Naive thymus-derived CD8-positive, alpha-beta T cell (primary cell): Measurements from ENCODE around the gene CSNK2B. TPM values are rescaled to one million over a fixed set of nuclear protein-coding genes. Genes with fewer than 3 reads are reported as not detected.

Experiments used
- ATAC-seq, 2 donors: fragments of 150-1000 bp; cut with Tn5 transposase in 1 of 2; sonication (Bioruptor Pico), chemical (Tn5 transposase) in 1 of 2; 1 replicate in 1 of 2; 2 replicates in 1 of 2; pipeline ENCODE4 v1.10.0; 2021; ENCODE audit warnings: mild to moderate bottlenecking in 2 of 2, moderate library complexity in 2 of 2
- POLR2A ChIA-PET: fragments of 350-600 bp; sonication (Branson Sonifier 250); formaldehyde crosslinking; loops from one replicate; lab custom pipeline; 2021; ENCODE audit warnings: antibody characterized with exemption; lab: Charles Lee
- DNase-seq, 10 donors: peaks; one replicate each; pipeline versions ENCODE4 v3.0.0 to v3.0.0-alpha.2; 2020 to 2022
- H3K27ac Mint-ChIP-seq, 10 donors: one replicate each; pipeline ENCODE4 v1.8.0; 2020 to 2022; ENCODE audit warnings: mild to moderate bottlenecking in 10 of 10, mixed read lengths in 10 of 10, moderate library complexity in 4 of 10, inconsistent platforms in 1 of 10
- H3K27me3 Mint-ChIP-seq, 5 donors: one replicate each; pipeline ENCODE4 v1.8.0; 2021 to 2022; ENCODE audit warnings: mixed read lengths in 5 of 5
- H3K36me3 Mint-ChIP-seq, 3 donors: one replicate each; pipeline ENCODE4 v1.8.0; 2020 to 2022; ENCODE audit warnings: mixed read lengths in 3 of 3, mild to moderate bottlenecking in 2 of 3, inconsistent platforms in 1 of 3
- H3K4me1 Mint-ChIP-seq, 4 donors: one replicate each; pipeline ENCODE4 v1.8.0; 2021 to 2022; ENCODE audit warnings: mixed read lengths in 4 of 4
- H3K4me3 Mint-ChIP-seq, 10 donors: one replicate each; pipeline ENCODE4 v1.8.0; 2020 to 2022; ENCODE audit warnings: mild to moderate bottlenecking in 10 of 10, mixed read lengths in 10 of 10, moderate library complexity in 6 of 10, inconsistent platforms in 1 of 10
- H3K9me3 Mint-ChIP-seq, 9 donors: one replicate each; pipeline ENCODE4 v1.8.0; 2020 to 2022; ENCODE audit warnings: mixed read lengths in 9 of 9, mild to moderate bottlenecking in 3 of 9, inconsistent platforms in 1 of 9, moderate library complexity in 1 of 9
- polyA plus RNA-seq, 3 donors: library from polyadenylated mRNA; unstranded; fragments of 300-500 nt; fragmentation: Illumina TruSeq; gene quantifications; one replicate each; pipeline ENCODE4 v1.2.3, GENCODE V29; 2021
- total RNA-seq, 8 experiments: library from RNA in 2 of 8; stranded (reverse) in 2 of 8; gene quantifications; one replicate each; pipeline ENCODE4 v1.2.3 and lab custom pipeline; 2021 to 2026

The CSNK2B gene
- total and polyA plus RNA-seq, 5 experiments from 2014 or later = 131 to 230 (median 214) TPM

- no peaks in the 10 kb centered on the region for H3K27me3 Mint-ChIP-seq
- H3K27ac Mint-ChIP-seq = peak overlapping the region in 3 of 10 donors; percentile 29 to 71 (median 48)
- H3K36me3 Mint-ChIP-seq = peaks cover 7 to 99% (median 31%) of the 10 kb centered on the region in 3 donors
- peaks cover 2 to 25% (median 11%) of the 10 kb centered on the region in 4 donors for H3K4me1 Mint-ChIP-seq
- DNase-seq (no peak), ATAC-seq (no peak)
- no peaks in the 10 kb centered on the region for H3K9me3 Mint-ChIP-seq
- no peak overlapping the region for H3K4me3 Mint-ChIP-seq
- POLR2A ChIA-PET = interaction anchor here (0.6 to 1.0 kb wide), 3 partner anchors 9 to 1689 kb away, joined by 3 to 4 read pairs (median 4); partner anchors contain the start of gene ZBTB22
Observed at GRCh38 chr6:31629014-31629413, 36.9 kb upstream of the CSNK2B start.

DNA sequence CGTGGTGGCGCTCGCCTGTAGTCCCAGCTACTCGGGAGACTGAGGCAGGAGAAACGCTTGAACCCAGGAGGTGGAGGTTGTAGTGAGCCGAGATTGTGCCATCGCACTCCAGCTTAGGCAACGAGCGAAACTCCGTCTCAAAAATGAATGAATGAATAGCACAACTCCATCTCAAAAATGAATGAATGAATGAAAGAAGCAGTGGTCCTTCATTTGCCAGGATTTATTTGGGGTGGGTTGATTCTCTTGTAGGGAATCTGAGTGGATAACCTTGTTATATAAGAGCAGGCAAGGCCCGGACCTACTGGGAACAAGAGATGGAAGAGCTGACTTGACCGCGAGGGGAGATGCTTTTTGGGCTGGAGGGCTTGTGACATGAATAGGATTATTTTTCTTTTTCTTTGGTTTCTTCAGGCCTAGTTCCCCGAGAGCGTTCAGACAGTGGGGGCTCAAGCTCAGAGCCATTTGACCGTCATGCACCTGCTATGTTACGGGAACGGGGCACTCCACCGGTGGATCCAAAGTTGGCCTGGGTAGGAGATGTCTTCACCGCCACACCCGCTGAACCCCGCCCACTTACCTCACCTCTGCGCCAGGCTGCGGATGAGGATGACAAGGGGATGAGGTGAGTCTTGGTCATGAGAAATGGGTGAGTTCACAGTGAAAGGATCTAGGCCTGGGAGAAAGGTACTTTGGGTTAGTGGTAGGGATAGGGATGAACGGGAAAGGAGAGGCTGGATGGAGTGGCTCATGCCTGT is 35.5 kb upstream of the CSNK2B start:
- no peaks in the 10 kb centered on the region for H3K9me3 Mint-ChIP-seq
- ATAC-seq (no peak), DNase-seq (no peak)
- peaks cover 7 to 98% (median 31%) of the 10 kb centered on the region in 3 donors for H3K36me3 Mint-ChIP-seq
- no peak overlapping the region for H3K4me3 Mint-ChIP-seq
- H3K4me1 Mint-ChIP-seq = peaks cover 2 to 25% (median 12%) of the 10 kb centered on the region in 4 donors
- no peaks in the 10 kb centered on the region for H3K27me3 Mint-ChIP-seq
- POLR2A ChIA-PET = interaction anchor here (1.0 kb wide), 1 partner anchor 9 kb away, joined by 4 read pairs; no protein-coding TSS in a partner anchor
- H3K27ac Mint-ChIP-seq = peak overlapping the region in 5 of 10 donors; percentile 31 to 73 (median 60)

- Mint-ChIP-seq H3K27ac (peak overlapping the region in 1 of 10 donors; percentile 71), H3K36me3 (peaks cover 7 to 98% (median 29%) of the 10 kb centered on the region in 3 donors), H3K4me3 (no peak overlapping the region), H3K4me1 (peaks cover 2 to 25% (median 11%) of the 10 kb centered on the region in 4 donors), H3K9me3 (no peaks in the 10 kb centered on the region), H3K27me3 (no peaks in the 10 kb centered on the region)
- DNase-seq (no peak), ATAC-seq (peak in 1 of 2 donors; percentile 12)
- POLR2A ChIA-PET = interaction anchor here (1.0 kb wide), 1 partner anchor 9 kb away, joined by 4 read pairs; no protein-coding TSS in a partner anchor
Observed at GRCh38 chr6:31631209-31631608, 34.7 kb upstream of the CSNK2B start.

GRCh38 chr6:31631681-31632278 is 34.1 kb upstream of the CSNK2B start:
- no peak for ATAC-seq
- peak overlapping the region in 2 of 10 donors; percentile 60 to 68 for H3K27ac Mint-ChIP-seq
- POLR2A ChIA-PET = interaction anchor here (1.0 kb wide), 1 partner anchor 10 kb away, joined by 4 read pairs; no protein-coding TSS in a partner anchor

DNA sequence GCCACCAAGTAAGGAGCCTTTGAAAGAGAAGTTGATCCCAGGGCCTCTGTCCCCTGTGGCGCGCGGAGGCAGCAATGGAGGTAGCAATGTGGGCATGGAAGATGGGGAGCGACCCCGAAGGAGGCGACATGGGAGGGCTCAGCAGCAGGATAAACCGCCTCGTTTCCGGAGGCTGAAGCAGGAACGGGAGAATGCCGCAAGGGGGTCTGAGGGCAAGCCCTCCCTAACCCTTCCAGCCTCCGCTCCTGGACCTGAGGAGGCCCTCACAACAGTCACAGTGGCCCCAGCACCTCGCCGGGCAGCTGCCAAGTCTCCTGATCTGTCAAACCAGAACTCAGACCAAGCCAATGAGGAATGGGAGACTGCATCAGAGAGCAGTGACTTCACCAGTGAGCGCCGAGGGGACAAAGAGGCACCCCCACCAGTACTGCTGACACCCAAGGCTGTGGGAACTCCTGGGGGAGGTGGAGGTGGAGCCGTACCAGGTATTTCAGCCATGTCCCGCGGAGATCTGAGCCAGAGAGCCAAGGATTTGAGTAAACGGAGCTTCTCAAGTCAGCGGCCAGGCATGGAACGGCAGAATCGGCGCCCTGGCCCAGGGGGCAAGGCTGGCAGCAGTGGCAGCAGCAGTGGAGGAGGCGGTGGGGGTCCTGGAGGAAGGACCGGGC is 33.5 kb upstream of the CSNK2B start:
- Mint-ChIP-seq H3K9me3 (no peaks in the 10 kb centered on the region), H3K27ac (peak overlapping the region in 4 of 10 donors; percentile 59 to 73 (median 64)), H3K4me3 (no peak overlapping the region), H3K27me3 (no peaks in the 10 kb centered on the region), H3K4me1 (peaks cover 0 to 19% (median 6%) of the 10 kb centered on the region in 4 donors), H3K36me3 (peaks cover 4 to 98% (median 24%) of the 10 kb centered on the region in 3 donors)
- DNase-seq (no peak), ATAC-seq (no peak)
- POLR2A ChIA-PET = interaction anchor here (0.6 to 1.0 kb wide), 3 partner anchors 10 to 189 kb away, joined by 3 to 5 read pairs (median 4); no protein-coding TSS in a partner anchor

More at GRCh38 chr6:31631681-31632278, 34.1 kb upstream of the CSNK2B start:
- Mint-ChIP-seq H3K4me1 (peaks cover 2 to 25% (median 8%) of the 10 kb centered on the region in 4 donors), H3K9me3 (no peaks in the 10 kb centered on the region), H3K4me3 (no peak overlapping the region), H3K27me3 (no peaks in the 10 kb centered on the region), H3K36me3 (peaks cover 7 to 98% (median 27%) of the 10 kb centered on the region in 3 donors)
- DNase-seq = no peak

DNA sequence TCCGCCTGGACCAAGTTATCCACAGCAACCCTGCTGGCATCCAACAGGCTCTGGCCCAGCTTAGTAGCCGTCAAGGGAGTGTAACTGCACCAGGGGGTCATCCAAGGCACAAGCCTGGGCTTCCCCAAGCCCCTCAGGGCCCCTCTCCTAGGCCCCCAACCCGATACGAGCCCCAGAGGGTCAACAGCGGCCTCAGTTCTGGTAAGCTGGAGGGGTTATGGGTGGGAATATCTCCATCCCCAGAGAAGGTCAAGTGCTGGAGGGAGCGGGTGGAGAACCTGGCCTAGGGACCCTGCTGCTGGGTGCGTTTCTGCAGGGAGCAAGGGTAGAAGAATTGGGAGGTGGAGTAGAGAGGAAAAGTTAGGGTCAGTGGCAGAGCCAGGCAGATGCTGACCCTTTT is 32.4 kb upstream of the CSNK2B start:
- peak overlapping the region in 3 of 10 donors; percentile 41 to 59 (median 55) for H3K27ac Mint-ChIP-seq
- H3K4me1 Mint-ChIP-seq = peaks cover 0 to 10% (median 6%) of the 10 kb centered on the region in 4 donors
- ATAC-seq = no peak
- no peaks in the 10 kb centered on the region for H3K27me3 Mint-ChIP-seq
- POLR2A ChIA-PET = interaction anchor here (0.9 to 1.0 kb wide), 2 partner anchors 11 to 27 kb away, joined by 4 read pairs; partner anchors contain the start of gene C6orf47
- peaks cover 0 to 95% (median 18%) of the 10 kb centered on the region in 3 donors for H3K36me3 Mint-ChIP-seq
- no peak for DNase-seq
- H3K4me3 Mint-ChIP-seq = peak overlapping the region in 1 of 10 donors; percentile 33
- no peaks in the 10 kb centered on the region for H3K9me3 Mint-ChIP-seq

GRCh38 chr6:31634131-31634530 is 31.7 kb upstream of the CSNK2B start:
- Mint-ChIP-seq H3K4me1 (peaks cover 0 to 15% (median 6%) of the 10 kb centered on the region in 4 donors), H3K9me3 (no peaks in the 10 kb centered on the region), H3K27me3 (no peaks in the 10 kb centered on the region), H3K36me3 (peaks cover 0 to 95% (median 20%) of the 10 kb centered on the region in 3 donors), H3K27ac (peak overlapping the region in 7 of 10 donors; percentile 5 to 82 (median 67)), H3K4me3 (no peak overlapping the region)
- ATAC-seq = no peak
- DNase-seq = no peak
- POLR2A ChIA-PET = interaction anchor here (0.6 to 0.9 kb wide), 5 partner anchors 9 to 167 kb away, joined by 3 to 6 read pairs (median 3); partner anchors contain the start of genes C6orf47 and GPANK1

GRCh38 chr6:31634969-31635575 is 30.8 kb upstream of the CSNK2B start:
- Mint-ChIP-seq H3K27ac (peak overlapping the region in 6 of 10 donors; percentile 35 to 76 (median 60)), H3K9me3 (no peaks in the 10 kb centered on the region), H3K36me3 (peaks cover 0 to 90% (median 20%) of the 10 kb centered on the region in 3 donors), H3K4me1 (peaks cover 0 to 15% (median 6%) of the 10 kb centered on the region in 4 donors), H3K4me3 (no peak overlapping the region), H3K27me3 (no peaks in the 10 kb centered on the region)
- POLR2A ChIA-PET = interaction anchor here (0.6 to 0.9 kb wide), 3 partner anchors 19 to 201 kb away, joined by 3 to 4 read pairs (median 3); partner anchors contain the start of gene GPANK1
- no peak for DNase-seq
- no peak for ATAC-seq

DNA sequence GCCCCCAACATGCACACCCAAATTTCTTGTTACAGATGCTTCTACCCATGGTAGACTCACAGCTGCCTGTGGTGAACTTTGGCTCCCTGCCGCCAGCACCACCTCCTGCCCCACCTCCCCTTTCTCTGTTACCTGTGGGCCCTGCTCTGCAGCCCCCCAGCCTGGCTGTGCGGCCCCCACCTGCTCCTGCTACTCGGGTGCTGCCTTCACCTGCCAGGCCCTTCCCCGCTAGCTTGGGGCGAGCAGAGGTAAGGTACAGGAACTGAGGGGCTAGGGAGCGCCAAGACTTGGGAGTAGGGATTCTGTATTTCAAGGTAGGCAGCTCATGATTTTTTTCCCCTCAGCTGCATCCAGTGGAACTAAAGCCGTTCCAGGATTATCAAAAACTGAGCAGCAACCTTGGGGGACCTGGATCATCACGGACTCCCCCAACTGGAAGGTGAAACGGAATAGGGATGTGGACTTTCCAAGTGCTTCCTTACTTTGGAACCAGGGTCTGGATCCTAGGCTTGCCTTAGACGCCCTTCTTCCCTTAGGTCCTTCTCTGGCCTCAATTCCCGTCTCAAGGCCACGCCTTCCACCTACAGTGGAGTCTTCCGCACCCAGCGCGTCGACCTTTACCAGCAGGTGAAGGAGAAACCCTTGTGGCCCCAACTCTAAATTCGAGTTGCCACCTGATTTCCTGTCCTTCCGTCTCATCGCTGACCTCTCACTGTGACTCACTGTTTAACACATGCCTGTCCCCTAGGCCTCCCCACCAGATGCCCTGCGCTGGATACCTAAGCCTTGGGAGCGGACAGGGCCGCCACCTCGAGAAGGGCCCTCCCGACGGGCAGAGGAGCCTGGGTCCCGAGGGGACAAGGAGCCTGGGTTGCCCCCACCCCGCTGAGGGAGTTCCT is 28.9 kb upstream of the CSNK2B start:
- no peak overlapping the region for H3K4me3 Mint-ChIP-seq
- no peaks in the 10 kb centered on the region for H3K27me3 Mint-ChIP-seq
- no peaks in the 10 kb centered on the region for H3K9me3 Mint-ChIP-seq
- H3K36me3 Mint-ChIP-seq = peaks cover 0 to 90% (median 18%) of the 10 kb centered on the region in 3 donors
- peak overlapping the region in 4 of 10 donors; percentile 38 to 86 (median 54) for H3K27ac Mint-ChIP-seq
- POLR2A ChIA-PET = interaction anchor here (0.8 to 2.3 kb wide), 4 partner anchors 9 to 24 kb away, joined by 3 to 21 read pairs (median 4); partner anchors contain the start of genes BAG6 and C6orf47
- DNase-seq (no peak), ATAC-seq (no peak)
- peaks cover 0 to 15% (median 5%) of the 10 kb centered on the region in 4 donors for H3K4me1 Mint-ChIP-seq

DNA sequence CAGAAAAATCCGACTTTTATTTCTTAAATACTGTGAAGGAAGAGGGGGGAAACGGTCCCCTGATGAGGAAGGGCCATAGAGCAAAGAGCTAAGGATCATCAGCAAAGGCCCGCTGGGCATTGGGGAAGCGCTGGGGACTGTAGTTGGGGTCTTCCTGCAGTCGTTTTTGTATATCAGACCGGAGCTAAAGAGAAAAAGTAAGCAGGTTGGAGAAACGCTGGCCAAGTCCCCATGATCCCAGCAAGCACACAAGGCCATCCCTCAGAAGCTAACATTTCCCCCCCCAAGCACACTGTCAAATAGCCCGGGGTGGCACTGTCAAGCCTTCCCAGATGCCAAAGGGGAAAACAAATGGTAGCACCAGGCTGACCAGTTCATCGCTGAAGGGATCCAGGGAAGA is 26.8 kb upstream of the CSNK2B start:
- no peaks in the 10 kb centered on the region for H3K27me3 Mint-ChIP-seq
- peaks cover 0 to 90% (median 13%) of the 10 kb centered on the region in 3 donors for H3K36me3 Mint-ChIP-seq
- H3K27ac Mint-ChIP-seq = no peak overlapping the region
- DNase-seq (no peak), ATAC-seq (no peak)
- POLR2A ChIA-PET = interaction anchor here (0.7 to 2.3 kb wide), 5 partner anchors 13 to 331 kb away, joined by 3 to 21 read pairs (median 3); partner anchors contain the start of genes AIF1 and BAG6
- no peaks in the 10 kb centered on the region for H3K9me3 Mint-ChIP-seq
- no peak overlapping the region for H3K4me3 Mint-ChIP-seq
- H3K4me1 Mint-ChIP-seq = peaks cover 0 to 5% (median 2%) of the 10 kb centered on the region in 4 donors
